Measurements from ENCODE around the gene FKBP14.

Gene FKBP14

DNA sequence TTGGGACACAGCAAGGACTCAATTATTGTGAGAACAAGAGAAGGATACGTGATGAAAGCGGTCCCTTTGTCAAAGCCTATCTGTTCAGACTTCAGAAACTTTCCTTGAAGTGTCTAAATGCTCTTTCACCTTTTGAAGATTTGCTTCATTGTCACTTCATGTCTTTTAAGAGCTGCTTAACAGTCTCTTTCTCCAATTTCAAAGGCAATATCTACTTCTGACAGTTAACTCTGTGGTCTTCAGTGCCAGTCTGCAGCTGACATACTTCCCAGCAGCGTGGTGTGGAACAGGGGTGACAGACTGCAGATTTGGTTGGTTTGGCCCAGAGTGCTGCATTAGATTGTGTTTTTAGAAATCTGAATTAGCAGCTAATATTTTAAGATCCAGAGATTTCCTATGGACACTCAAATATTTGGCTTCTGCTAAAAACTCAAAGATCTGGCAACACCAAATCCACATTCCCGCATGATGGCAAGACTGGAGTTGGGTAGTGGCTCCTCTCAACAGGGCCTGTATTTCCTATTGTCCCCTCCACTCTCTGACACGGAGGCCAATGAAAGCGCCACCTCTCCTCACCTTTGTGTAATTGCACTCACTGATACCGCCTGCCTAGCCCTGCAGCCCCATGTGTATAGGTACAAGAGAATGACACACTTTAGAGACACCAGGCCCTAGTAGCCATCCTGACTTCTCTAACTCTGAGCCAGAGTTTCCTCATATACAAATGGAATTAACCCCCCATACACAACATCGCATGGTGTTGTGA is 48.4 kb downstream of the FKBP14 start:
- no peaks in the 10 kb centered on the region for H3K9me3 ChIP-seq (ENCODE audit: control insufficient read depth, low read length)
- H3K36me3 ChIP-seq (ENCODE audit: control insufficient read depth, insufficient read depth, low read length) = no peaks in the 10 kb centered on the region
- no peak overlapping the region for H3K27ac ChIP-seq (ENCODE audit: insufficient read depth, low read length, poor library complexity, severe bottlenecking)
- no peaks in the 10 kb centered on the region for H3K4me1 ChIP-seq (ENCODE audit: control insufficient read depth, insufficient read depth, low read length, poor library complexity, severe bottlenecking)
- H3K4me3 ChIP-seq (ENCODE audit: insufficient read depth, low read depth, low read length, poor library complexity, severe bottlenecking) = no peak overlapping the region
- no peak for DNase-seq
- H3K27me3 ChIP-seq (replicated peaks; ENCODE audit: control insufficient read depth, insufficient read depth, low read length, poor library complexity, severe bottlenecking) = no peaks in the 10 kb centered on the region

DNA sequence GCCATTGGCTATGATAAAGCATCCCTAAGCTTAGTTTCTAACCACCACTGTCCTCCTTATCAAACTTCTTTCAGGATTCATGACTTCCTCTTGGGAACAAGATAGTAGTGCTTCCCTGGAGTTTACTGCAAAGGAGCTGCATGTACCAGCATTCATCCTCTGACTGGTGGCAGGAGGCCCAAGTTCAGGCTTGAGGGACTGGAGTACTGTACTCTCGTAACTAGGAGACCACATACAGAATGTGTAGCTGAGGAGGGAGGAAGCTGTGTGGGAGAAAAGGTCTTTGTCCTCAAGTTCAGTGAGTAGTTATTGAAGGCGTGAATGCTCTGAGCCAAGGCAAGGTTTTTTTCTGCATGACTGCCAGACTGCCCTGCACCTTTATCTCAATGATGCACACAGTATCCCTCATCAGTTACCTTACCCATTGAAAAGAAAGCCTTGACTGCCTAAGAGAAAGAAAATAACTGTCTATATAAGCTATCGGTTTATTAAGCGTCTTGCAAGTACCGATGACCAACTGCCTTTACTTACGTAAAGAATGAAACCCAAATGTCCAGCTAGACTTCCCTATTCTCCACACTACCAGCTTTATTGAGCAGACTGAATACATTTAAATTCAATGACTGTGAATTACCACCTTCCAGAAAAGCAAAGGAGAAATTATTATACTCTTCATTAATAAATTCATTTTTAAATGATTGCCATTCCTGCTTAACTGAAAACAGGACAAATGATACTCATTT is 49.7 kb downstream of the FKBP14 start:
- H3K27ac ChIP-seq (ENCODE audit: insufficient read depth, low read length, poor library complexity, severe bottlenecking) = no peak overlapping the region
- H3K27me3 ChIP-seq (replicated peaks; ENCODE audit: control insufficient read depth, insufficient read depth, low read length, poor library complexity, severe bottlenecking) = no peaks in the 10 kb centered on the region
- no peaks in the 10 kb centered on the region for H3K9me3 ChIP-seq (ENCODE audit: control insufficient read depth, low read length)
- DNase-seq = no peak
- H3K4me1 ChIP-seq (ENCODE audit: control insufficient read depth, insufficient read depth, low read length, poor library complexity, severe bottlenecking) = no peaks in the 10 kb centered on the region
- H3K4me3 ChIP-seq (ENCODE audit: insufficient read depth, low read depth, low read length, poor library complexity, severe bottlenecking) = no peak overlapping the region
- no peaks in the 10 kb centered on the region for H3K36me3 ChIP-seq (ENCODE audit: control insufficient read depth, insufficient read depth, low read length)

DNA sequence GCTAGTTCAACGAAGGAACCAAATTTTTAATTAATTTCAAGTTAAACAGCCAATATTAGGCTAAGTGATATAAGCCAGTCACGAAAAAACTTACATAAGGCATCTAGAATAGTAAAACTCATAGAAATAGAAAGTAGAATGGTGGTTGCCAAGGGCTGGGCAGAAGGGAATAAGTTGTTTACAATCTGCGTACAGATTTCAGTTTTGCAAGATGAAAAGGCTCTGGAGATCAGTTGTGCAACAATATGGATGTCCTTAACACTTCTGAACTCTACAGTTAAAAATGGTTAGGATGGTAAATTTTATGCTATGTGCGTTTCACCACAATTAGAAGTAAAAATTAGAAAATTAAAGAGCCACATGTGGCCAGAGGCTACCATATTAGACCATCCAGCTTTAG is 50.2 kb downstream of the FKBP14 start:
- Histone ChIP-seq H3K4me3 (ENCODE audit: insufficient read depth, low read depth, low read length, poor library complexity, severe bottlenecking) (no peak overlapping the region), H3K4me1 (ENCODE audit: control insufficient read depth, insufficient read depth, low read length, poor library complexity, severe bottlenecking) (no peaks in the 10 kb centered on the region)
- no peak for DNase-seq

GRCh38 chr7:29975561-29975960 is 50.9 kb downstream of the FKBP14 start:
- H3K27me3 ChIP-seq (replicated peaks; ENCODE audit: control insufficient read depth, insufficient read depth, low read length, poor library complexity, severe bottlenecking) = no peaks in the 10 kb centered on the region
- no peak for DNase-seq
- H3K9me3 ChIP-seq (ENCODE audit: control insufficient read depth, low read length) = no peaks in the 10 kb centered on the region
- H3K36me3 ChIP-seq (ENCODE audit: control insufficient read depth, insufficient read depth, low read length) = no peaks in the 10 kb centered on the region
- no peak overlapping the region for H3K4me3 ChIP-seq (ENCODE audit: insufficient read depth, low read depth, low read length, poor library complexity, severe bottlenecking)
- H3K4me1 ChIP-seq (ENCODE audit: control insufficient read depth, insufficient read depth, low read length, poor library complexity, severe bottlenecking) = no peaks in the 10 kb centered on the region
- no peak overlapping the region for H3K27ac ChIP-seq (ENCODE audit: insufficient read depth, low read length, poor library complexity, severe bottlenecking)

More for the DNA sequence above, 50.2 kb downstream of the FKBP14 start:
- Histone ChIP-seq H3K27me3 (replicated peaks; ENCODE audit: control insufficient read depth, insufficient read depth, low read length, poor library complexity, severe bottlenecking) (no peaks in the 10 kb centered on the region), H3K27ac (ENCODE audit: insufficient read depth, low read length, poor library complexity, severe bottlenecking) (no peak overlapping the region), H3K36me3 (ENCODE audit: control insufficient read depth, insufficient read depth, low read length) (no peaks in the 10 kb centered on the region), H3K9me3 (ENCODE audit: control insufficient read depth, low read length) (no peaks in the 10 kb centered on the region)

DNA sequence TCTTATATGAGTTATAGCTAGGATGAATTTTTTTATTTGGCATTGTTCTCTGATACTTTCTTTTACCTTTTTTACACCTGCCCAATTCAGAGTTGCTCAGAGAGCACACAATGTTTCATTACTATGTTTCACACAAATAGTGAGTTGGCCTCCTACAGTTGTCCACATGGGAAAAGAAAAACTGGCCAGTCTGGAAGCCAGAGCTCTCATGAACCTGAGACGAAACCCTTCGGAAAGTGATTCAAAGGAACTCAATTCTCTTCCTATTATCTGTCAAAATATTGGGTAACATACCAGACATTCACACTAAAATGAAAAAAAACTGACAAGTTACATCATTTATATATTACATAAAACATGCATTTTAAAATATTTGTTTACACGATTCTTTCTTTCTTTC is 52.2 kb downstream of the FKBP14 start:
- H3K4me3 ChIP-seq (ENCODE audit: insufficient read depth, low read depth, low read length, poor library complexity, severe bottlenecking) = no peak overlapping the region
- H3K27me3 ChIP-seq (replicated peaks; ENCODE audit: control insufficient read depth, insufficient read depth, low read length, poor library complexity, severe bottlenecking) = no peaks in the 10 kb centered on the region
- DNase-seq = no peak
- no peaks in the 10 kb centered on the region for H3K36me3 ChIP-seq (ENCODE audit: control insufficient read depth, insufficient read depth, low read length)
- no peak overlapping the region for H3K27ac ChIP-seq (ENCODE audit: insufficient read depth, low read length, poor library complexity, severe bottlenecking)
- no peaks in the 10 kb centered on the region for H3K4me1 ChIP-seq (ENCODE audit: control insufficient read depth, insufficient read depth, low read length, poor library complexity, severe bottlenecking)
- H3K9me3 ChIP-seq (ENCODE audit: control insufficient read depth, low read length) = no peaks in the 10 kb centered on the region

GRCh38 chr7:29972315-29972669 is 54.2 kb downstream of the FKBP14 start:
- Histone ChIP-seq H3K36me3 (ENCODE audit: control insufficient read depth, insufficient read depth, low read length) (no peaks in the 10 kb centered on the region), H3K27ac (ENCODE audit: insufficient read depth, low read length, poor library complexity, severe bottlenecking) (no peak overlapping the region), H3K4me3 (ENCODE audit: insufficient read depth, low read depth, low read length, poor library complexity, severe bottlenecking) (no peak overlapping the region)

DNA sequence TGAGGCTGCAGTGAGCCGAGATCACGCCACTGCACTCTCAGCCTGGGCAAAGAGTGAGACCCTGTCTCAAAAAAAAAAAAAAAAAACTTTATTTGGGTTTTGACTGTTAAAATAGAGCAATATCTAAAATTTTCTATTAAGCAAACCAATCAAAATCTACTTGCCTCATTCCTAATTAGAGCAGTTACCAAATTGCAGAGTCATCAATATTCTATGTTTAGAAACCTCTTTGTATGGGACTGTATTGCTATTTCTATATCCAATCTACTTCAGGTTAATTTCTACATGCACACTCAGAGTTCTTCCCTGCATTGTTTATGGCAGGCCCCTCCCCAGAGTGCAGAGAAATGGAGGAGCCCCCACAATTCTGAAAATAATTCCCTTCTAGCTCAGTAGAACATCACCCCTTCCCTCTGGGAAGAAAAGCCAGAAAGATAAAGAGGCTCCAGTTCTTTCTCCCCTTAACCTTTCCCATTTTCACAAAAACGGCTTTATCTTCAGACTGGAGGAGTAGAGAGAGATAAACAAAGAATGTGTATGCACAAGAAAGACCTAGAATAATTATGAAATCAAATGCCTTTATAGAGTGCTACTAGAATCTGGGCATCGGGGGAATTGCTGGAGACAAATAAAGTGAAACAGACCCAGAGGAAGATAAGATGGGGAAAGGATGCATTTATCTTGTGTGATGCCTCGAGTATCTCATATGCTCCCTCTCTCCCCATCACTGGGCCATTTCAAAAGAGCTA is 54.8 kb downstream of the FKBP14 start:
- H3K4me3 ChIP-seq (ENCODE audit: insufficient read depth, low read depth, low read length, poor library complexity, severe bottlenecking) = no peak overlapping the region
- no peaks in the 10 kb centered on the region for H3K4me1 ChIP-seq (ENCODE audit: control insufficient read depth, insufficient read depth, low read length, poor library complexity, severe bottlenecking)
- no peaks in the 10 kb centered on the region for H3K36me3 ChIP-seq (ENCODE audit: control insufficient read depth, insufficient read depth, low read length)
- H3K27me3 ChIP-seq (replicated peaks; ENCODE audit: control insufficient read depth, insufficient read depth, low read length, poor library complexity, severe bottlenecking) = no peaks in the 10 kb centered on the region
- no peak for DNase-seq
- H3K9me3 ChIP-seq (ENCODE audit: control insufficient read depth, low read length) = no peaks in the 10 kb centered on the region
- H3K27ac ChIP-seq (ENCODE audit: insufficient read depth, low read length, poor library complexity, severe bottlenecking) = no peak overlapping the region

More at GRCh38 chr7:29972315-29972669, 54.2 kb downstream of the FKBP14 start:
- H3K4me1 ChIP-seq (ENCODE audit: control insufficient read depth, insufficient read depth, low read length, poor library complexity, severe bottlenecking) = no peaks in the 10 kb centered on the region
- DNase-seq = no peak
- H3K27me3 ChIP-seq (replicated peaks; ENCODE audit: control insufficient read depth, insufficient read depth, low read length, poor library complexity, severe bottlenecking) = no peaks in the 10 kb centered on the region
- no peaks in the 10 kb centered on the region for H3K9me3 ChIP-seq (ENCODE audit: control insufficient read depth, low read length)

GRCh38 chr7:29970158-29970557 is 56.3 kb downstream of the FKBP14 start:
- Histone ChIP-seq H3K4me1 (ENCODE audit: control insufficient read depth, insufficient read depth, low read length, poor library complexity, severe bottlenecking) (no peaks in the 10 kb centered on the region), H3K36me3 (ENCODE audit: control insufficient read depth, insufficient read depth, low read length) (no peaks in the 10 kb centered on the region), H3K27ac (ENCODE audit: insufficient read depth, low read length, poor library complexity, severe bottlenecking) (no peak overlapping the region), H3K9me3 (ENCODE audit: control insufficient read depth, low read length) (no peaks in the 10 kb centered on the region), H3K4me3 (ENCODE audit: insufficient read depth, low read depth, low read length, poor library complexity, severe bottlenecking) (no peak overlapping the region), H3K27me3 (replicated peaks; ENCODE audit: control insufficient read depth, insufficient read depth, low read length, poor library complexity, severe bottlenecking) (no peaks in the 10 kb centered on the region)
- no peak for DNase-seq

DNA sequence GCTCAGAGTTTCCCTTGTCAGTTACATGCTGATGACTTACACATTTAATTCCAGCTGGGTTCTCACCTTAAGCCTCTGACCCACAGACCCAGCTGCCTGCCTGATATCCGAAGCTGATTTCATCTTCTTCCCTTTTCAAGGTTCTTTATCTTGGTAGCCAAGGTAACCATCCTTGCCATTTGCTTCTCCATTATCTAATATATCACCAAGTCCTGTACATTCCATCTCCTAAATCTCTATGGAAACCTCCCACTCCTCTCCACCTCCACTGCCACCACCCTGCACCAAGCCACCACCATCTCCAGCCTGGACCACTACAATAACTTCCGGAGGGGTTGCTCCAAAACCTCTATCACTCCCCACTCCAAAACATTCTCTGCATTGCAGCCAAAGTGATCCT is 56.8 kb downstream of the FKBP14 start:
- H3K27ac ChIP-seq (ENCODE audit: insufficient read depth, low read length, poor library complexity, severe bottlenecking) = no peak overlapping the region
- no peak overlapping the region for H3K4me3 ChIP-seq (ENCODE audit: insufficient read depth, low read depth, low read length, poor library complexity, severe bottlenecking)
- no peaks in the 10 kb centered on the region for H3K4me1 ChIP-seq (ENCODE audit: control insufficient read depth, insufficient read depth, low read length, poor library complexity, severe bottlenecking)

More for the DNA sequence above, 56.8 kb downstream of the FKBP14 start:
- no peaks in the 10 kb centered on the region for H3K36me3 ChIP-seq (ENCODE audit: control insufficient read depth, insufficient read depth, low read length)
- no peaks in the 10 kb centered on the region for H3K27me3 ChIP-seq (replicated peaks; ENCODE audit: control insufficient read depth, insufficient read depth, low read length, poor library complexity, severe bottlenecking)
- no peaks in the 10 kb centered on the region for H3K9me3 ChIP-seq (ENCODE audit: control insufficient read depth, low read length)
- no peak for DNase-seq

All from effector memory CD4-positive, alpha-beta T cell (primary cell).